Neural progenitor cell (in vitro differentiated cells): ENCODE results near the gene NT5C1A. TPM values are rescaled to one million over a fixed set of nuclear protein-coding genes. Genes with fewer than 3 reads are reported as not detected.

Source experiments
- DNase-seq: peaks from one replicate; pipeline ENCODE4 v3.0.0-alpha.2; 2016; ENCODE audit warnings: low spot score
- H2AFZ ChIP-seq: fragments of 200-600 bp; sonication (generic); replicated peaks from 2 replicates; pipeline ENCODE4 v1.6.1; 2016; ENCODE audit warnings: antibody characterized with exemption
- H3F3A ChIP-seq: fragments of 200-600 bp; sonication (generic); 2 replicates; pipeline ENCODE4 v1.6.1; 2016; ENCODE audit warnings: antibody characterized with exemption, low read depth
- H3K27ac ChIP-seq: fragments of 200-600 bp; sonication (generic); 2 replicates; pipeline ENCODE4 v1.5.1; 2016; ENCODE audit warnings: mild to moderate bottlenecking
- H3K27me3 ChIP-seq: fragments of 200-600 bp; sonication (generic); 2 replicates; pipeline ENCODE4 v1.6.1; 2016; ENCODE audit warnings: mild to moderate bottlenecking, moderate library complexity
- H3K36me3 ChIP-seq: fragments of 200-600 bp; sonication (generic); 2 replicates; pipeline ENCODE4 v1.5.1; 2016
- H3K4me1 ChIP-seq: fragments of 200-600 bp; sonication (generic); 2 replicates; pipeline ENCODE4 v1.6.1; 2016; ENCODE audit warnings: mixed run types
- H3K4me2 ChIP-seq: fragments of 200-600 bp; sonication (generic); 2 replicates; pipeline ENCODE4 v1.6.1; 2016
- H3K4me3 ChIP-seq: fragments of 200-600 bp; sonication (generic); 2 replicates; pipeline ENCODE4 v1.5.1; 2016
- H3K79me2 ChIP-seq: fragments of 200-600 bp; sonication (generic); 2 replicates; pipeline ENCODE4 v1.6.1; 2016; ENCODE audit warnings: low read depth
- H3K9ac ChIP-seq: fragments of 200-600 bp; sonication (generic); 2 replicates; pipeline ENCODE4 v1.6.1; 2016
- H3K9me3 ChIP-seq: fragments of 200-600 bp; sonication (generic); 2 replicates; pipeline ENCODE4 v1.5.1; 2016; ENCODE audit warnings: low read depth
- H4K20me1 ChIP-seq: fragments of 200-600 bp; sonication (generic); 2 replicates; pipeline ENCODE4 v1.6.1; 2016; ENCODE audit warnings: low read depth
- H3K27ac Mint-ChIP-seq: 3 replicates; pipeline ENCODE4 v1.8.0; 2021; ENCODE audit warnings: mixed read lengths
- H3K27me3 Mint-ChIP-seq: 2 replicates; pipeline ENCODE4 v1.8.0; 2022; ENCODE audit warnings: low read depth, mild to moderate bottlenecking, inconsistent platforms, moderate library complexity, mixed read lengths; ENCODE audit not compliant: insufficient read depth
- H3K36me3 Mint-ChIP-seq: 3 replicates; pipeline ENCODE4 v1.8.0; 2021; ENCODE audit warnings: mixed read lengths
- H3K4me1 Mint-ChIP-seq: 3 replicates; pipeline ENCODE4 v1.8.0; 2021; ENCODE audit warnings: mixed read lengths
- H3K4me3 Mint-ChIP-seq: 3 replicates; pipeline ENCODE4 v1.8.0; 2021; ENCODE audit warnings: mild to moderate bottlenecking, moderate library complexity, mixed read lengths
- H3K9me3 Mint-ChIP-seq: 3 replicates; pipeline ENCODE4 v1.8.0; 2020; ENCODE audit warnings: mixed read lengths
- CTCF ChIP-seq: fragments of 200-600 bp; sonication (generic); IDR thresholded peaks from 2 replicates; pipeline ENCODE4 v1.5.1; 2017; ENCODE audit warnings: antibody characterized with exemption, mild to moderate bottlenecking
- EZH2 ChIP-seq: fragments of 200-600 bp; sonication (generic); IDR thresholded peaks from 2 replicates; pipeline ENCODE4 v1.6.1; 2017; ENCODE audit warnings: antibody characterized with exemption, mild to moderate bottlenecking, moderate library complexity
- EZH2phosphoT487 ChIP-seq: fragments of 200-600 bp; sonication (generic); IDR thresholded peaks from 2 replicates; pipeline ENCODE4 v1.6.1; 2017; ENCODE audit warnings: antibody characterized with exemption
- total RNA-seq: library from RNA; depleted of rRNA; stranded (reverse); fragments of >200 nt; gene quantifications from 2 replicates; pipeline ENCODE4 v1.2.3, GENCODE V29; 2015; ENCODE audit warnings: low replicate concordance

Gene NT5C1A
- total RNA-seq, 1 donor from 2014 or later, result not detected

- DNase-seq, result no peak
- TF ChIP-seq EZH2phosphoT487, result no peak
- TF ChIP-seq CTCF, result no peak
- no peak for TF ChIP-seq EZH2
- H3F3A ChIP-seq, result no peaks in the 10 kb centered on the region
- H2AFZ ChIP-seq, result no peak overlapping the region
- no peak overlapping the region for H3K4me3 ChIP-seq
- Mint-ChIP-seq H3K27me3 (no peaks in the 10 kb centered on the region), H3K36me3 (no peaks in the 10 kb centered on the region), H3K4me1 (peaks cover 5% of the 10 kb centered on the region), H3K27ac (no peak overlapping the region), H3K4me3 (no peak overlapping the region), H3K9me3 (no peaks in the 10 kb centered on the region)
- H4K20me1 ChIP-seq, result no peaks in the 10 kb centered on the region
- no peaks in the 10 kb centered on the region for H3K79me2 ChIP-seq
- no peak overlapping the region for H3K4me2 ChIP-seq
- H3K4me1 ChIP-seq, result no peaks in the 10 kb centered on the region
- H3K27ac ChIP-seq, result no peak overlapping the region
- H3K27me3 ChIP-seq, result peaks cover 18% of the 10 kb centered on the region
- H3K36me3 ChIP-seq, result no peaks in the 10 kb centered on the region
- H3K9ac ChIP-seq, result no peak overlapping the region
- H3K9me3 ChIP-seq, result no peaks in the 10 kb centered on the region
These were observed 57.4 kb downstream of the NT5C1A start for GRCh38 chr1:39614488-39614887.

- no peaks in the 10 kb centered on the region for H3K4me1 ChIP-seq
- H3K27me3 ChIP-seq, result peaks cover 11% of the 10 kb centered on the region
- Mint-ChIP-seq H3K27ac (no peak overlapping the region), H3K9me3 (no peaks in the 10 kb centered on the region), H3K36me3 (no peaks in the 10 kb centered on the region), H3K4me3 (no peak overlapping the region), H3K4me1 (peaks cover 8% of the 10 kb centered on the region), H3K27me3 (peaks cover 4% of the 10 kb centered on the region)
- H3F3A ChIP-seq, result no peaks in the 10 kb centered on the region
- H3K27ac ChIP-seq, result no peak overlapping the region
- no peaks in the 10 kb centered on the region for H3K79me2 ChIP-seq
- no peak overlapping the region for H3K4me3 ChIP-seq
- H3K4me2 ChIP-seq, result no peak overlapping the region
- DNase-seq, result no peak
- no peaks in the 10 kb centered on the region for H3K36me3 ChIP-seq
- no peak overlapping the region for H3K9ac ChIP-seq
- TF ChIP-seq EZH2phosphoT487 (no peak), CTCF (no peak), EZH2 (no peak)
- no peaks in the 10 kb centered on the region for H3K9me3 ChIP-seq
- no peak overlapping the region for H2AFZ ChIP-seq
- H4K20me1 ChIP-seq, result no peaks in the 10 kb centered on the region
These were observed 58.7 kb downstream of the NT5C1A start for GRCh38 chr1:39613250-39613649.

- no peaks in the 10 kb centered on the region for H3K9me3 Mint-ChIP-seq
- peaks cover 8% of the 10 kb centered on the region for H3K4me1 Mint-ChIP-seq
- H3K27me3 Mint-ChIP-seq, result peaks cover 10% of the 10 kb centered on the region
- Histone ChIP-seq H3K4me3 (peak overlapping the region; percentile 39), H3K4me1 (no peaks in the 10 kb centered on the region), H3K27ac (no peak overlapping the region), H3K4me2 (peak overlapping the region; percentile 67), H3K79me2 (no peaks in the 10 kb centered on the region), H2AFZ (peak overlapping the region; percentile 96), H3K36me3 (no peaks in the 10 kb centered on the region), H3K9me3 (no peaks in the 10 kb centered on the region), H3K27me3 (peaks cover 16% of the 10 kb centered on the region), H4K20me1 (no peaks in the 10 kb centered on the region), H3K9ac (no peak overlapping the region), H3F3A (peaks cover 6% of the 10 kb centered on the region)
- DNase-seq, result peak; percentile 86
- no peak overlapping the region for H3K27ac Mint-ChIP-seq
- H3K4me3 Mint-ChIP-seq, result no peak overlapping the region
- H3K36me3 Mint-ChIP-seq, result no peaks in the 10 kb centered on the region
- TF ChIP-seq EZH2, result peak; percentile 25
- no peak for TF ChIP-seq EZH2phosphoT487
- TF ChIP-seq CTCF, result peak; percentile 91
These were observed 62.1 kb downstream of the NT5C1A start for GRCh38 chr1:39609618-39610331.

Other genes with a start within 250 kb of the NT5C1A start
- 0.12 TPM in 1 of 2 replicates, not detected in the other for gene BMP8A, start 180.5 kb downstream of the NT5C1A start, total RNA-seq
- gene PABPC4, start 95.3 kb downstream of the NT5C1A start, total RNA-seq, result 123 and 243 TPM in 2 replicates
- gene HEYL, start 32.5 kb downstream of the NT5C1A start, total RNA-seq, result 2.3 and 4.0 TPM in 2 replicates
- 0.13 and 0.19 TPM in 2 replicates for gene HPCAL4, start 19.3 kb upstream of the NT5C1A start, total RNA-seq
- gene PPIE, start 66.8 kb upstream of the NT5C1A start, total RNA-seq, result 50.8 and 57.2 TPM in 2 replicates
- gene OXCT2, start 99.2 kb upstream of the NT5C1A start, total RNA-seq, result 2.1 TPM in 2 replicates
- gene BMP8B, start 116.8 kb upstream of the NT5C1A start, total RNA-seq, result 0.24 and 0.28 TPM in 2 replicates
- 45.1 and 64.8 TPM in 2 replicates for gene TRIT1, start 211.4 kb upstream of the NT5C1A start, total RNA-seq
- gene MYCL, start 229.8 kb upstream of the NT5C1A start, total RNA-seq, result 21.8 and 39.8 TPM in 2 replicates